ENCODE data around the gene GSG1L.
"Not testable (repeated sequence)": the region's sequence is repeated elsewhere in the genome, so short reads cannot be mapped to it uniquely, and the experiment has no call there.

Gene GSG1L

GRCh38 chr16:27994686-27995085 lies 68.8 kb downstream of the GSG1L start:
- Histone ChIP-seq H3K27me3 (ENCODE audit: control insufficient read depth in 5 of 5, insufficient read depth in 4 of 5, low read length in 5 of 5) (no peaks in the 10 kb centered on the region), H3K4me1 (ENCODE audit: control insufficient read depth in 5 of 5, insufficient read depth in 5 of 5, low read length in 5 of 5) (no peaks in the 10 kb centered on the region), H3K9me3 (ENCODE audit: control insufficient read depth in 5 of 5, low read length in 5 of 5) (peaks cover 0 to 8% (median 4%) of the 10 kb centered on the region in 5 donors), H3K9ac (ENCODE audit: low read length in 5 of 5) (no peak overlapping the region), H3K4me3 (ENCODE audit: low read depth in 1 of 5, low read length in 5 of 5) (no peak overlapping the region), H3K27ac (ENCODE audit: low read depth, low read length) (no peak overlapping the region), H3K36me3 (ENCODE audit: control insufficient read depth in 5 of 5, insufficient read depth in 5 of 5, low read length in 5 of 5) (no peaks in the 10 kb centered on the region)

DNA sequence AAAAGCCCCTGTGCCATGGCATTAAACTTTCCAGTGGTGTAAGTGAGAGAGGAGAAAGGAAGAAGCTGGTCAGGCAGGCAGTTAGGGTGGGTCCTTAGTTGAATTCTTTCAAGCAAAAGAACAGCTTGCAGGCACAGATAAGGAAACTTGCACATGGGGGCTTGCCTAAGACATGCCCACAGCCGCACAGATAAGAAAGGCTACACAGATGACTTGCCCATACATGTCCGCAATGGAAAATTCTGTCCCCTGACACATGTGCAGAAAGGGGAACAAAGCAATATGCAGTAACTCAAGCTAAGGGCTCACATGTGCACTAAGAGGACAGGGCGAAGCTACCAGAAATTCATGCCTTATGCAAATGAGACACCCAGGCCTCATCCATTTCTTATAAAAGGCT lies 69.9 kb downstream of the GSG1L start:
- no peak overlapping the region for H3K4me3 ChIP-seq (ENCODE audit: low read depth in 1 of 5, low read length in 5 of 5)
- H3K9me3 ChIP-seq (ENCODE audit: control insufficient read depth in 5 of 5, low read length in 5 of 5), result peaks cover 0 to 8% (median 4%) of the 10 kb centered on the region in 5 donors
- no peaks in the 10 kb centered on the region for H3K4me1 ChIP-seq (ENCODE audit: control insufficient read depth in 5 of 5, insufficient read depth in 5 of 5, low read length in 5 of 5)
- no peak overlapping the region for H3K27ac ChIP-seq (ENCODE audit: low read depth, low read length)
- no peaks in the 10 kb centered on the region for H3K27me3 ChIP-seq (ENCODE audit: control insufficient read depth in 5 of 5, insufficient read depth in 4 of 5, low read length in 5 of 5)
- no peak overlapping the region for H3K9ac ChIP-seq (ENCODE audit: low read length in 5 of 5)
- H3K36me3 ChIP-seq (ENCODE audit: control insufficient read depth in 5 of 5, insufficient read depth in 5 of 5, low read length in 5 of 5), result no peaks in the 10 kb centered on the region

- peaks cover 0 to 8% (median 4%) of the 10 kb centered on the region in 5 donors for H3K9me3 ChIP-seq (ENCODE audit: control insufficient read depth in 5 of 5, low read length in 5 of 5)
- H3K9ac ChIP-seq (ENCODE audit: low read length in 5 of 5), result no peak overlapping the region
- no peaks in the 10 kb centered on the region for H3K4me1 ChIP-seq (ENCODE audit: control insufficient read depth in 5 of 5, insufficient read depth in 5 of 5, low read length in 5 of 5)
- H3K36me3 ChIP-seq (ENCODE audit: control insufficient read depth in 5 of 5, insufficient read depth in 5 of 5, low read length in 5 of 5), result no peaks in the 10 kb centered on the region
- H3K27me3 ChIP-seq (ENCODE audit: control insufficient read depth in 5 of 5, insufficient read depth in 4 of 5, low read length in 5 of 5), result no peaks in the 10 kb centered on the region
- H3K4me3 ChIP-seq (ENCODE audit: low read depth in 1 of 5, low read length in 5 of 5), result no peak overlapping the region
- H3K27ac ChIP-seq (ENCODE audit: low read depth, low read length), result no peak overlapping the region
Observed at GRCh38 chr16:27991876-27992275, 71.6 kb downstream of the GSG1L start.

- Histone ChIP-seq H3K4me1 (ENCODE audit: control insufficient read depth in 5 of 5, insufficient read depth in 5 of 5, low read length in 5 of 5) (no peaks in the 10 kb centered on the region), H3K36me3 (ENCODE audit: control insufficient read depth in 5 of 5, insufficient read depth in 5 of 5, low read length in 5 of 5) (no peaks in the 10 kb centered on the region), H3K9ac (ENCODE audit: low read length in 5 of 5) (no peak overlapping the region), H3K27me3 (ENCODE audit: control insufficient read depth in 5 of 5, insufficient read depth in 4 of 5, low read length in 5 of 5) (peaks cover 0 to 2% (median 0%) of the 10 kb centered on the region in 5 donors), H3K4me3 (ENCODE audit: low read depth in 1 of 5, low read length in 5 of 5) (no peak overlapping the region), H3K9me3 (ENCODE audit: control insufficient read depth in 5 of 5, low read length in 5 of 5) (peaks cover 0 to 3% (median 0%) of the 10 kb centered on the region in 5 donors), H3K27ac (ENCODE audit: low read depth, low read length) (no peak overlapping the region)
Observed at GRCh38 chr16:27985981-27986380, 77.5 kb downstream of the GSG1L start.

DNA sequence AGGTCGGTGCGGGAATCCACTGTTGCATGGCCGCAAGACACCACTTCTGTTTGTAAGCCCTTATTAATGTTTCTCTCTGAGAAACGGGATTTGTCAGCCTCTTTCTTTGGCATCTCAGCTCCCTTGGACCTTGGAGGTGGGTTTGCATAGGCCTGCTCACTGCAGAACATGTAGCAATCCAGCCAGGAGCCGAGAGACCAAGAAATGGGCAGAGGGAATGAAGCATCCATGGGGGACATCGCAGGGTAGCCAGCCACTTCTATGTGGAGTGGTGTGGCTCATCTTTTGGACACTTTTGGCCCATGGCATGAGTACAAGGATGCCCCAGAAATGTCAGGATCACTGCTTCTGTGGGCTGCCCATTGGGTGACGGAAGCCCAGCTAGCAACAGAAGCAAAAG lies 79.4 kb downstream of the GSG1L start:
- Histone ChIP-seq H3K4me3 (ENCODE audit: low read depth in 1 of 5, low read length in 5 of 5) (no peak overlapping the region), H3K9me3 (ENCODE audit: control insufficient read depth in 5 of 5, low read length in 5 of 5) (peaks cover 0 to 3% (median 0%) of the 10 kb centered on the region in 5 donors), H3K27ac (ENCODE audit: low read depth, low read length) (no peak overlapping the region), H3K9ac (ENCODE audit: low read length in 5 of 5) (no peak overlapping the region), H3K36me3 (ENCODE audit: control insufficient read depth in 5 of 5, insufficient read depth in 5 of 5, low read length in 5 of 5) (no peaks in the 10 kb centered on the region), H3K4me1 (ENCODE audit: control insufficient read depth in 5 of 5, insufficient read depth in 5 of 5, low read length in 5 of 5) (no peaks in the 10 kb centered on the region), H3K27me3 (ENCODE audit: control insufficient read depth in 5 of 5, insufficient read depth in 4 of 5, low read length in 5 of 5) (peaks cover 0 to 2% (median 0%) of the 10 kb centered on the region in 5 donors)

DNA sequence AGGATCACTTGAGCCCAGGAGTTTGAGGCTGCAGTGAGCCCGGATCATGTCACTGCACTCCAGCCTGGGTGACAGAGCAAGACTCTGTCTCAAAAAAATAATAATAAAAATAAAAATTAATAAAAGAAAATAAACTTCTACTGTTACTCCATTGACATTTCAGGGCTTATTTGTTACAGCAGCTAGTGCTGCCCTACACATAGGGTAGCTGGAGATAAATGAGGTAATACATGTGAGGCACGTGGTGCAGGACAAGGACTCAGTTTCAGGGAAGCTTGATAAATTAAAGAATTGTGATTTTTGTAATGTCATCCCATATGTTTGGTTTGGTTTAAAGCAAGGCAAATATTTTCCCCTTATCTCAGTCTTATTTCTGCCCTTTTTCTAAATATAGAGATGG lies 80.3 kb downstream of the GSG1L start:
- H3K4me3 ChIP-seq (ENCODE audit: low read depth in 1 of 5, low read length in 5 of 5), result no peak overlapping the region
- no peak overlapping the region for H3K27ac ChIP-seq (ENCODE audit: low read depth, low read length)
- peaks cover 0 to 5% (median 0%) of the 10 kb centered on the region in 5 donors for H3K27me3 ChIP-seq (ENCODE audit: control insufficient read depth in 5 of 5, insufficient read depth in 4 of 5, low read length in 5 of 5)
- H3K4me1 ChIP-seq (ENCODE audit: control insufficient read depth in 5 of 5, insufficient read depth in 5 of 5, low read length in 5 of 5), result no peaks in the 10 kb centered on the region
- H3K36me3 ChIP-seq (ENCODE audit: control insufficient read depth in 5 of 5, insufficient read depth in 5 of 5, low read length in 5 of 5), result no peaks in the 10 kb centered on the region
- H3K9me3 ChIP-seq (ENCODE audit: control insufficient read depth in 5 of 5, low read length in 5 of 5), result peaks cover 0 to 3% (median 0%) of the 10 kb centered on the region in 5 donors
- no peak overlapping the region for H3K9ac ChIP-seq (ENCODE audit: low read length in 5 of 5)

- H3K27me3 ChIP-seq (ENCODE audit: control insufficient read depth in 5 of 5, insufficient read depth in 4 of 5, low read length in 5 of 5), result peaks cover 0 to 5% (median 0%) of the 10 kb centered on the region in 5 donors
- H3K27ac ChIP-seq (ENCODE audit: low read depth, low read length), result no peak overlapping the region
- H3K4me1 ChIP-seq (ENCODE audit: control insufficient read depth in 5 of 5, insufficient read depth in 5 of 5, low read length in 5 of 5), result no peaks in the 10 kb centered on the region
- no peaks in the 10 kb centered on the region for H3K36me3 ChIP-seq (ENCODE audit: control insufficient read depth in 5 of 5, insufficient read depth in 5 of 5, low read length in 5 of 5)
- H3K9me3 ChIP-seq (ENCODE audit: control insufficient read depth in 5 of 5, low read length in 5 of 5), result peaks cover 0 to 3% (median 0%) of the 10 kb centered on the region in 5 donors
- H3K4me3 ChIP-seq (ENCODE audit: low read depth in 1 of 5, low read length in 5 of 5), result no peak overlapping the region
- no peak overlapping the region for H3K9ac ChIP-seq (ENCODE audit: low read length in 5 of 5)
Observed at GRCh38 chr16:27982184-27982583, 81.3 kb downstream of the GSG1L start.

DNA sequence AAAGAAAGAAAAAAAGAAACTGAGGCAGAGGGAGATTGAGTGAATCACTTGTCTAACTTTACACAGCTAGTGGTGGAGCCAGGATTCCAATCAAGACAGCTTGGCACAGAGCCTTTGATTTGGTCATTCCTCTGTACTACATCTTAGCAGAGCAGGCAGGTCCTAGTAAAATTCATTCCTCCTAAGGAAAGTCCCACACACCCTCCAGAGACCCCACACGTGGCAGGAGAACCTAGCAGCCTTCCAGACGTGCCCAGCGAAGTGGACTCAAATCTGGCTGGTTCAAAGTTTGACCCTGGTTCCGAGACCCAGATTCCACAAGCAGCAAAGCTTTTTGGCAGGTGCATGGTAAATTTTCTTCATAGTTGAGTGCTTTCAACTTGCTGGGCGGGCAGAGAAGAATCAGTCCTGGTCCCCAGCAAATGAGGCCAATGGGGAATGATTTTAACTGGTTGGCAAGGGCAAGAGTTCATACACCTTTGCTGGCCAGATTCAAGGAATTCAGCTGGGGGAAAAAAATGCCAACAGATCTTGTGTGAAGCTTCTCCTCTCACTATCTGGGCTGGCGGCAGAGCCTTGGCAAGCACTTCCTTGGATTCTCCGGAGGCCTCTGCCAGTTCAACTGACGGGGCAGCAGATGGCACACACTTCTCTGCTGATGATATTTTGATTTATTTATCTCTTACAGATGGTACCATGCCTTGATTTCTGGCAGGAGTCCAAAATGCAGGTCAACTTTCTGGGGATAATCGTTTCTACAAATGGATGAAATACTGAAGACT lies 82.4 kb downstream of the GSG1L start:
- Histone ChIP-seq H3K9ac (ENCODE audit: low read length in 5 of 5) (no peak overlapping the region), H3K36me3 (ENCODE audit: control insufficient read depth in 5 of 5, insufficient read depth in 5 of 5, low read length in 5 of 5) (no peaks in the 10 kb centered on the region), H3K9me3 (ENCODE audit: control insufficient read depth in 5 of 5, low read length in 5 of 5) (peaks cover 0 to 3% (median 0%) of the 10 kb centered on the region in 5 donors), H3K4me1 (ENCODE audit: control insufficient read depth in 5 of 5, insufficient read depth in 5 of 5, low read length in 5 of 5) (no peaks in the 10 kb centered on the region), H3K27ac (ENCODE audit: low read depth, low read length) (no peak overlapping the region), H3K4me3 (ENCODE audit: low read depth in 1 of 5, low read length in 5 of 5) (no peak overlapping the region), H3K27me3 (ENCODE audit: control insufficient read depth in 5 of 5, insufficient read depth in 4 of 5, low read length in 5 of 5) (peaks cover 0 to 10% (median 3%) of the 10 kb centered on the region in 5 donors)

DNA sequence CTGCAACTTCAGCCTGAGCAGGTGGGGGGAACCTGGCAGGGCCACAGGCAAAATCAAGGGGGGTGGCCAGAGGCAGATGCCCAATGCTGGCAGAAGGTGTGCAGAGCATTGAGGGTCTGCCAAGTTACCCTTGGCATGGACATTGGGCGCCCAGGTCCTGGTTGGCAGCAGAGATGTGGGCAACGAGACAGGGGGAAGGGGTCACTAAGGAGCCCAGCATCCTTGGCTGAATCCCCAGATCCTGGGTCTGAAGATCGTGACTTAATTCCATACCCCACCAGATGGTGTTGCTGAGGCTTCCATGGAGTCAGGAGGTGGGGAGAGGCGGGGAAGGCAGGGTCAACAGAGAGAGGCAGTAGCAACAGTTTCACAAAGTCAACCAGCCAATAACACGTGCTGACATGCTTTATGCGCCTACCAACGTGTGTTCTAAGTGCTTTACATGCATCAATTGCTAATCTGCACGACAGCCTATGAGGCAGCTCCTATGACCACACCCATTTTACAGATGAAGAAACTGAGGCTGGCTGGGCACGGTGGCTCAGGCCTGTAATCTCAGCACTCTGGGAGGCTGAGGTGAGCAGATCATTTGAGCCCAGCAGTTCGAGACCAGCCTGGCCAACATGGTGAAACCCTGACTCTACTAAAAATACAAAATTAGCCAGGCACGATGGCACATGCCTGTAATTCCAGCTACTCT lies 83.3 kb downstream of the GSG1L start:
- H3K4me1 ChIP-seq (ENCODE audit: control insufficient read depth in 5 of 5, insufficient read depth in 5 of 5, low read length in 5 of 5), result no peaks in the 10 kb centered on the region
- H3K4me3 ChIP-seq (ENCODE audit: low read depth in 1 of 5, low read length in 5 of 5), result no peak overlapping the region
- H3K36me3 ChIP-seq (ENCODE audit: control insufficient read depth in 5 of 5, insufficient read depth in 5 of 5, low read length in 5 of 5), result no peaks in the 10 kb centered on the region
- no peaks in the 10 kb centered on the region for H3K9me3 ChIP-seq (ENCODE audit: control insufficient read depth in 5 of 5, low read length in 5 of 5)
- H3K9ac ChIP-seq (ENCODE audit: low read length in 5 of 5), result no peak overlapping the region
- no peak overlapping the region for H3K27ac ChIP-seq (ENCODE audit: low read depth, low read length)
- peaks cover 0 to 10% (median 3%) of the 10 kb centered on the region in 5 donors for H3K27me3 ChIP-seq (ENCODE audit: control insufficient read depth in 5 of 5, insufficient read depth in 4 of 5, low read length in 5 of 5)

GRCh38 chr16:27979668-27980067 lies 83.8 kb downstream of the GSG1L start:
- H3K27ac ChIP-seq (ENCODE audit: low read depth, low read length); H3K9me3 ChIP-seq (ENCODE audit: control insufficient read depth in 5 of 5, low read length in 5 of 5); H3K4me3 ChIP-seq (ENCODE audit: low read depth in 1 of 5, low read length in 5 of 5); H3K9ac ChIP-seq (ENCODE audit: low read length in 5 of 5); H3K36me3 ChIP-seq (ENCODE audit: control insufficient read depth in 5 of 5, insufficient read depth in 5 of 5, low read length in 5 of 5); H3K4me1 ChIP-seq (ENCODE audit: control insufficient read depth in 5 of 5, insufficient read depth in 5 of 5, low read length in 5 of 5); H3K27me3 ChIP-seq (ENCODE audit: control insufficient read depth in 5 of 5, insufficient read depth in 4 of 5, low read length in 5 of 5): not testable (repeated sequence)

Measured in subcutaneous abdominal adipose tissue (tissue), 5 donors.